K562 (cell line): ENCODE data around the gene ORM1. TPM values are rescaled to one million over a fixed set of nuclear protein-coding genes. Genes with fewer than 3 reads are reported as not detected.

Experiments
- ATAC-seq: fragments of 200-7000 bp; cut with Tn5 transposase; 3 replicates; pipeline ENCODE4 v1.9.1; 2020; ENCODE audit warnings: moderate library complexity
- BruUV-seq: library from RNA; stranded (reverse); fragments of 400-500 nt; replicated peaks from 2 replicates; lab custom pipeline; 2021; lab: Mats Ljungman, UMichigan
- CTCF ChIA-PET: fragments of 300-600 bp; formaldehyde crosslinking; extraction: SDS; loops from one replicate; lab custom pipeline; 2021; ENCODE audit warnings: low intra/inter-chr PET ratio; lab: Yijun Ruan, JAX
- POLR2A ChIA-PET: fragments of 300-600, 350-650 bp; sonication (Branson Sonifier 250); formaldehyde crosslinking; extraction: SDS; loops from one replicate; lab custom pipeline; 2021; ENCODE audit warnings: antibody characterized with exemption, inconsistent platforms; lab: Yijun Ruan, JAX
- DNase-seq, 4 experiments: peaks; one replicate each; pipeline versions ENCODE4 v3.0.0 to v3.0.0-alpha.2; 2011 to 2018; ENCODE audit warnings: low spot score in 3 of 4, mixed read lengths in 3 of 4; ENCODE audit errors: extremely low read depth in 1 of 4
- FAIRE-seq: peaks from 2 replicates; lab custom pipeline; 2011; peaks lifted over from hg19 to GRCh38; lab: Jason Lieb, UNC
- H2AFZ ChIP-seq: 2 replicates; pipeline ENCODE4 v1.6.0; 2011; ENCODE audit warnings: low read depth, low read length, control low read depth, inconsistent platforms
- H3K27ac ChIP-seq: fragments of 200-600 bp; 3 replicates; pipeline ENCODE4 v1.8.0; 2011; ENCODE audit warnings: low read depth, mild to moderate bottlenecking, control low read depth, inconsistent platforms, low read length, moderate library complexity, mixed read lengths; ENCODE audit errors: extremely low read depth
- H3K27me3 ChIP-seq, 2 experiments: fragments of 300-600 bp in 1 of 2; 2 replicates in 1 of 2; 3 replicates in 1 of 2; pipeline versions ENCODE4 v1.6.0 to v1.8.0; 2011; ENCODE audit warnings: inconsistent platforms in 2 of 2, low read length in 2 of 2, mild to moderate bottlenecking in 1 of 2, mixed read lengths in 1 of 2, moderate library complexity in 1 of 2; ENCODE audit not compliant: control insufficient read depth in 2 of 2, insufficient read depth in 2 of 2
- H3K36me3 ChIP-seq: fragments of 300-600 bp; 3 replicates; pipeline ENCODE4 v1.8.0; 2011; ENCODE audit warnings: mild to moderate bottlenecking, low read length, inconsistent platforms; ENCODE audit not compliant: control insufficient read depth, insufficient read depth
- H3K4me1 ChIP-seq, 2 experiments: fragments of 200-600 bp in 1 of 2; replicated peaks in 1 of 2; 2 replicates in 1 of 2; 3 replicates in 1 of 2; pipeline versions ENCODE4 v1.5.1 to v1.8.0; 2011; ENCODE audit warnings: inconsistent platforms in 2 of 2, low read length in 2 of 2, mild to moderate bottlenecking in 1 of 2, mixed read lengths in 1 of 2, moderate library complexity in 1 of 2; ENCODE audit not compliant: control insufficient read depth in 2 of 2, insufficient read depth in 2 of 2
- H3K4me2 ChIP-seq: 2 replicates; pipeline ENCODE4 v1.6.1; 2011; ENCODE audit warnings: low read length, control low read depth, inconsistent platforms, mixed read lengths; ENCODE audit not compliant: insufficient read depth
- H3K4me3 ChIP-seq: fragments of 200-600 bp; sonication (generic), shearing (Covaris generic); 2 replicates; pipeline ENCODE4 v1.5.1; 2016; ENCODE audit warnings: control low read depth, inconsistent platforms
- H3K79me2 ChIP-seq: fragments of 200-600 bp; 3 replicates; pipeline ENCODE4 v1.8.0; 2011; ENCODE audit warnings: low read length, inconsistent platforms; ENCODE audit not compliant: control insufficient read depth, insufficient read depth
- H3K9ac ChIP-seq, 2 experiments: 2 replicates each; pipeline versions ENCODE4 v1.6.0 to v1.6.1; 2011; ENCODE audit warnings: low read depth in 2 of 2, low read length in 2 of 2, control low read depth in 1 of 2, inconsistent platforms in 1 of 2, mild to moderate bottlenecking in 1 of 2, mixed read lengths in 1 of 2; ENCODE audit not compliant: insufficient read depth in 1 of 2
- H3K9me1 ChIP-seq: one replicate; pipeline ENCODE4 v1.6.0; 2011; ENCODE audit warnings: inconsistent platforms, mild to moderate bottlenecking, low read length, moderate library complexity; ENCODE audit not compliant: control insufficient read depth, insufficient read depth
- H3K9me3 ChIP-seq: replicated peaks from 2 replicates; pipeline ENCODE4 v1.5.1; 2011; ENCODE audit warnings: low read depth, low read length, inconsistent platforms; ENCODE audit not compliant: control insufficient read depth, insufficient read depth
- H4K20me1 ChIP-seq: replicated peaks from 2 replicates; pipeline ENCODE4 v1.6.1; 2011; ENCODE audit warnings: low read length, inconsistent platforms, mixed read lengths; ENCODE audit not compliant: control insufficient read depth, insufficient read depth
- PATZ1 ChIP-seq: fragments of 250-450 bp; sonication (Bioruptor Pico); IDR thresholded peaks from 2 replicates; pipeline ENCODE4 v1.5.0; 2020; ENCODE audit warnings: mild to moderate bottlenecking, borderline replicate concordance
- PHTF2 ChIP-seq: fragments of 250-450 bp; sonication (Bioruptor Pico); IDR thresholded peaks from 2 replicates; pipeline ENCODE4 v1.5.0; 2021; ENCODE audit warnings: mild to moderate bottlenecking
- RNF2 ChIP-seq: sonication (generic); IDR thresholded peaks from 2 replicates; pipeline ENCODE4 v1.6.1; 2016
- RREB1 ChIP-seq: fragments of 250-450 bp; sonication (Bioruptor Pico); IDR thresholded peaks from 2 replicates; pipeline ENCODE4 v1.4.0; 2020
- SIX5 ChIP-seq, 2 experiments: IDR thresholded peaks; 2 replicates each; pipeline ENCODE4 v1.6.1; 2011; ENCODE audit warnings: low read length in 2 of 2, borderline replicate concordance in 1 of 2, low read depth in 1 of 2, mild to moderate bottlenecking in 1 of 2, moderate library complexity in 1 of 2; ENCODE audit not compliant: insufficient read depth in 1 of 2
- ZNF24 ChIP-seq: fragments of 450-650 bp; IDR thresholded peaks from 2 replicates; pipeline ENCODE4 v1.6.1; 2016
- ZNF586 ChIP-seq: fragments of 450-650 bp; formaldehyde crosslinking; conservative IDR thresholded peaks from 2 replicates; pipeline ENCODE4 v1.4.0; 2020; ENCODE audit warnings: mild to moderate bottlenecking, moderate library complexity
- WGBS: fragments of 100-300 bp; shearing (Covaris generic); methylation state at CpG from one replicate; pipeline ENCODE4 v1.1.6; 2016; ENCODE audit warnings: low coverage, mixed read lengths; ENCODE audit not compliant: insufficient coverage; ENCODE audit errors: missing lambda C conversion rate; 5-methylcytosine and 5-hydroxymethylcytosine counted together
- in situ Hi-C: fragments of 300-500 bp; cut with MboI; formaldehyde crosslinking; loops from 4 replicates; pipeline ENCODE4 v1.15.0; 2018; ENCODE audit warnings: inconsistent platforms, mixed read lengths
- intact Hi-C: fragments of 100-400 bp; cut with micrococcal nuclease; formaldehyde crosslinking; loops from 2 replicates; pipeline ENCODE4 v1.14.2; 2022
- polyA plus RNA-seq, 8 experiments: library from polyadenylated mRNA; depleted of rRNA in 4 of 8; stranded (reverse) in 5 of 8; unstranded in 3 of 8; fragments of >200 nt; fragmentation: Nextera tagmentation in 2 of 8; fragmentation: Illumina TruSeq in 1 of 8; extraction: Ambion mirVana in 2 of 8; extraction: Trizol in 1 of 8; gene quantifications; 2 replicates each; pipeline versions ENCODE4 v1.2.1 to v1.2.3, GENCODE V29; 2011 to 2014; ENCODE audit warnings: inconsistent platforms in 1 of 8, missing spikeins in 1 of 8
- total RNA-seq, 7 experiments: library from RNA; depleted of rRNA in 6 of 7; stranded (reverse); fragments of >200 nt in 6 of 7; fragmentation: Illumina TruSeq in 2 of 7; extraction: Trizol in 2 of 7; gene quantifications; 2 replicates each; pipeline versions ENCODE4 v1.2.1 to v1.2.3, GENCODE V29; 2011 to 2021; ENCODE audit warnings: low replicate concordance in 1 of 7

Gene ORM1
- total and polyA plus RNA-seq, 9 of the 15 experiments (the other 6 are each of a cell fraction or from before 2014, with no cell fraction given), result 2.9 TPM; not detected in 8

- peaks cover 20% of the 10 kb centered on the region; the same call in 2 of the 3 replicates for H3K36me3 ChIP-seq
- H3K9ac ChIP-seq, result no peak overlapping the region
- 72% methylated on average over 7 of the region's 7 CpGs for WGBS
- ATAC-seq, result no peak
- H3K4me3 ChIP-seq, result no peak overlapping the region
- 0 out of 2 replicates have a peak, but pooled peaks cover 4% of the 10 kb centered on the region for H4K20me1 ChIP-seq
- H3K27ac ChIP-seq, result no peak overlapping the region
- no peak overlapping the region for H2AFZ ChIP-seq
- no peak for FAIRE-seq
- no TSS peak for BruUV-seq
- ChIA-PET POLR2A (interaction anchor here (0.6 to 0.8 kb wide), 2 partner anchors 42 to 284 kb away, joined by 3 to 5 read pairs; no protein-coding TSS in a partner anchor), CTCF (no interaction called here)
- in situ Hi-C loops (no loop called here), intact Hi-C loops (no loop called here)
- no peaks in the 10 kb centered on the region for H3K79me2 ChIP-seq
- no peaks in the 10 kb centered on the region for H3K9me1 ChIP-seq
- H3K9me3 ChIP-seq, result no peaks in the 10 kb centered on the region
- H3K4me2 ChIP-seq, result no peak overlapping the region
- TF ChIP-seq ZNF24 (peak; percentile 89), SIX5 (IDR thresholded peaks at IDR 0.05; ENCODE audit: borderline replicate concordance in 1 of 2, insufficient read depth in 1 of 2, low read depth in 1 of 2, low read length in 2 of 2) (no peak), PHTF2 (CRISPR knock-in tag) (no peak)
- peaks cover 13 to 14% of the 10 kb centered on the region in 2 experiments; a peak in 4 of 5 replicates for H3K4me1 ChIP-seq
- no peak for DNase-seq
- no peaks in the 10 kb centered on the region for H3K27me3 ChIP-seq
These were observed 22.7 kb downstream of the ORM1 start for GRCh38 chr9:114345493-114346065.

- H3K9ac ChIP-seq, result no peak overlapping the region
- FAIRE-seq (no peak), ATAC-seq (no peak), DNase-seq (no peak)
- ChIA-PET CTCF (no interaction called here), POLR2A (interaction anchor here (0.6 to 0.8 kb wide), 2 partner anchors 10 to 283 kb away, joined by 3 to 5 read pairs; no protein-coding TSS in a partner anchor)
- no TSS peak for BruUV-seq
- H3K9me1 ChIP-seq, result no peaks in the 10 kb centered on the region
- H3K4me1 ChIP-seq, result peaks cover 13 to 14% of the 10 kb centered on the region in 2 experiments; a peak in 4 of 5 replicates
- no peaks in the 10 kb centered on the region for H3K79me2 ChIP-seq
- WGBS, result 80% methylated on average over 11 of the region's 11 CpGs
- in situ Hi-C loops, result no loop called here
- H3K36me3 ChIP-seq, result peaks cover 20% of the 10 kb centered on the region; the same call in 2 of the 3 replicates
- intact Hi-C loops, result no loop called here
- 0 out of 2 replicates have a peak, but pooled peaks cover 4% of the 10 kb centered on the region for H4K20me1 ChIP-seq
- H2AFZ ChIP-seq, result no peak overlapping the region
- H3K4me2 ChIP-seq, result no peak overlapping the region
- H3K27me3 ChIP-seq, result no peaks in the 10 kb centered on the region
- H3K27ac ChIP-seq, result no peak overlapping the region
- H3K9me3 ChIP-seq, result no peaks in the 10 kb centered on the region
- H3K4me3 ChIP-seq, result no peak overlapping the region
- TF ChIP-seq RNF2 (no peak), ZNF586 (CRISPR knock-in tag) (no peak), RREB1 (CRISPR knock-in tag) (no peak), PATZ1 (CRISPR knock-in tag) (no peak)
These were observed 23.2 kb downstream of the ORM1 start for GRCh38 chr9:114346146-114346545.
